HCT116 (cell line): ENCODE results near the gene HAO2. TPM values are rescaled to one million over a fixed set of nuclear protein-coding genes. Genes with fewer than 3 reads are reported as not detected.

Experiments used
- ATAC-seq: fragments of 200-7000 bp; cut with Tn5 transposase; 2 replicates; pipeline ENCODE4 v1.9.1; 2020; ENCODE audit warnings: mild to moderate bottlenecking, moderate library complexity
- BruUV-seq: library from RNA; stranded (reverse); fragments of 400-500 nt; replicated peaks from 2 replicates; lab custom pipeline; 2021; lab: Mats Ljungman, UMichigan
- CTCF ChIA-PET: fragments of 300-600 bp; sonication (Branson Sonifier 250); formaldehyde crosslinking; loops from one replicate; lab custom pipeline; 2021; ENCODE audit warnings: antibody characterized with exemption; lab: Charles Lee
- POLR2A ChIA-PET: fragments of 300-600, 350-600 bp; sonication (Branson Sonifier 250); formaldehyde crosslinking; loops from one replicate; lab custom pipeline; 2021; ENCODE audit warnings: antibody characterized with exemption; lab: Charles Lee
- RAD21 ChIA-PET, 2 experiments: fragments of 300-600 bp; sonication (Branson Sonifier 250); formaldehyde crosslinking; loops; one replicate each; lab custom pipeline; 2023; ENCODE audit warnings: low total read pairs in 2 of 2; ENCODE audit not compliant: uncharacterized antibody in 2 of 2, unreplicated experiment in 2 of 2, low non-redundant PET in 1 of 2; lab: Charles Lee
- DNase-seq: peaks from one replicate; pipeline ENCODE4 v3.0.0-alpha.2; 2010; ENCODE audit warnings: low read depth, low spot score
- H2AFZ ChIP-seq: fragments of 200-600 bp; shearing (Covaris generic), sonication (generic); 2 replicates; pipeline ENCODE4 v1.6.1; 2017; ENCODE audit warnings: low read depth, mixed run types, mixed read lengths, antibody characterized with exemption, low read length; ENCODE audit not compliant: poor library complexity, severe bottlenecking
- H3K27ac ChIP-seq: 2 replicates; pipeline ENCODE4 v1.5.1; 2012; ENCODE audit warnings: low read depth, low read length
- H3K27me3 ChIP-seq: fragments of 200-600 bp; sonication (generic); 2 replicates; pipeline ENCODE4 v1.6.1; 2016; ENCODE audit warnings: mixed run types, low read length, mixed read lengths; ENCODE audit not compliant: insufficient read depth
- H3K36me3 ChIP-seq, 2 experiments: fragments of 200-500 bp in 1 of 2; fragments of 200-600 bp in 1 of 2; sonication (Bioruptor generic) in 1 of 2; sonication (generic) in 1 of 2; 2 replicates each; pipeline versions ENCODE4 v1.5.1 to v1.6.1; 2014 to 2016; ENCODE audit warnings: low read length in 2 of 2, inconsistent platforms in 1 of 2, mixed read lengths in 1 of 2, mixed run types in 1 of 2; ENCODE audit not compliant: insufficient read depth in 2 of 2, control insufficient read depth in 1 of 2
- H3K4me1 ChIP-seq, 2 experiments: fragments of 200-600 bp in 1 of 2; sonication (generic) in 1 of 2; 2 replicates each; pipeline versions ENCODE4 v1.5.1 to v1.6.1; 2012 to 2017; ENCODE audit warnings: low read length in 2 of 2, inconsistent platforms in 1 of 2, mild to moderate bottlenecking in 1 of 2, mixed read lengths in 1 of 2, mixed run types in 1 of 2, moderate library complexity in 1 of 2; ENCODE audit not compliant: insufficient read depth in 2 of 2, control insufficient read depth in 1 of 2
- H3K4me2 ChIP-seq: fragments of 200-600 bp; sonication (generic); 2 replicates; pipeline ENCODE4 v1.6.1; 2017; ENCODE audit warnings: mixed run types, low read length, mixed read lengths
- H3K4me3 ChIP-seq, 2 experiments: fragments of 200-600 bp in 1 of 2; sonication (generic) in 1 of 2; replicated peaks in 1 of 2; 2 replicates each; pipeline ENCODE4 v1.5.1; 2011 to 2016; ENCODE audit warnings: low read length in 2 of 2, control low read depth in 1 of 2, low read depth in 1 of 2, mild to moderate bottlenecking in 1 of 2, mixed read lengths in 1 of 2, mixed run types in 1 of 2
- H3K79me2 ChIP-seq: fragments of 200-600 bp; sonication (generic); 2 replicates; pipeline ENCODE4 v1.6.1; 2017; ENCODE audit warnings: mild to moderate bottlenecking, mixed run types, low read length, moderate library complexity, mixed read lengths; ENCODE audit not compliant: insufficient read depth
- H3K9ac ChIP-seq: fragments of 200-600 bp; sonication (generic); 2 replicates; pipeline ENCODE4 v1.6.1; 2016; ENCODE audit warnings: low read length, mixed read lengths
- H3K9me2 ChIP-seq: fragments of 200-600 bp; sonication (generic), shearing (Covaris generic); 2 replicates; pipeline ENCODE4 v1.6.1; 2017; ENCODE audit warnings: mixed run types, mild to moderate bottlenecking, moderate library complexity; ENCODE audit not compliant: insufficient read depth
- H3K9me3 ChIP-seq, 2 experiments: fragments of 200-500 bp in 1 of 2; fragments of 200-600 bp in 1 of 2; sonication (Bioruptor generic) in 1 of 2; sonication (generic) in 1 of 2; 2 replicates each; pipeline ENCODE4 v1.6.1; 2014 to 2017; ENCODE audit warnings: low read length in 2 of 2, mixed read lengths in 2 of 2, inconsistent platforms in 1 of 2, low read depth in 1 of 2, mild to moderate bottlenecking in 1 of 2, mixed run types in 1 of 2, moderate library complexity in 1 of 2; ENCODE audit not compliant: control insufficient read depth in 1 of 2, insufficient read depth in 1 of 2
- H4K20me1 ChIP-seq: fragments of 200-600 bp; sonication (generic), shearing (Covaris generic); 2 replicates; pipeline ENCODE4 v1.6.1; 2017; ENCODE audit warnings: mixed run types, mild to moderate bottlenecking, moderate library complexity; ENCODE audit not compliant: insufficient read depth
- CBX3 ChIP-seq: IDR thresholded peaks from 2 replicates; pipeline ENCODE4 v1.6.1; 2012; ENCODE audit warnings: low read depth
- EGR1 ChIP-seq: IDR thresholded peaks from 2 replicates; pipeline ENCODE4 v1.6.1; 2012; ENCODE audit warnings: low read depth
- EZH2phosphoT487 ChIP-seq: fragments of 200-600 bp; IDR thresholded peaks from 2 replicates; pipeline ENCODE4 v1.6.1; 2018; ENCODE audit warnings: antibody characterized with exemption, borderline replicate concordance
- FOSL1 ChIP-seq: IDR thresholded peaks from 2 replicates; pipeline ENCODE4 v1.6.1; 2012; ENCODE audit warnings: low read depth
- JUND ChIP-seq: IDR thresholded peaks from 2 replicates; pipeline ENCODE4 v1.6.1; 2012
- RAD21 ChIP-seq: IDR thresholded peaks from 2 replicates; pipeline ENCODE4 v1.6.1; 2012; ENCODE audit warnings: low read depth, mild to moderate bottlenecking
- SIN3A ChIP-seq: IDR thresholded peaks from 2 replicates; pipeline ENCODE4 v1.6.1; 2012; ENCODE audit warnings: low read depth
- ZNF274 ChIP-seq: fragments of 200-500 bp; sonication (Bioruptor generic); IDR thresholded peaks from 2 replicates; pipeline ENCODE4 v1.6.1; 2014; ENCODE audit warnings: mild to moderate bottlenecking, low read depth, low read length, inconsistent platforms
- intact Hi-C: fragments of 100-400 bp; cut with micrococcal nuclease; formaldehyde crosslinking; loops from 2 replicates; pipeline ENCODE4 v1.10.0; 2022
- total RNA-seq: library from RNA; stranded (reverse); gene quantifications from one replicate; pipeline ENCODE4 v1.2.1, GENCODE V29; 2021; ENCODE audit not compliant: unreplicated experiment
- TF ChIP-seq, protein P1 (sequence below), 3 experiments: fragments of 200-600 bp in 1 of 3; sonication (generic) in 1 of 3; IDR thresholded peaks in 2 of 3; conservative IDR thresholded peaks in 1 of 3; 2 replicates each; pipeline ENCODE4 v1.5.1; 2012 to 2017; ENCODE audit warnings: low read depth in 2 of 3, low read length in 2 of 3, antibody characterized with exemption in 1 of 3, borderline replicate concordance in 1 of 3, control low read depth in 1 of 3, mild to moderate bottlenecking in 1 of 3, mixed read lengths in 1 of 3, mixed run types in 1 of 3, moderate library complexity in 1 of 3; ENCODE audit not compliant: insufficient read depth in 1 of 3
- TF ChIP-seq, protein P2 (sequence below): IDR thresholded peaks from 2 replicates; pipeline ENCODE4 v1.6.1; 2012; ENCODE audit warnings: low read depth

Gene HAO2
- total RNA-seq, 1 experiment from 2014 or later: not detected

DNA sequence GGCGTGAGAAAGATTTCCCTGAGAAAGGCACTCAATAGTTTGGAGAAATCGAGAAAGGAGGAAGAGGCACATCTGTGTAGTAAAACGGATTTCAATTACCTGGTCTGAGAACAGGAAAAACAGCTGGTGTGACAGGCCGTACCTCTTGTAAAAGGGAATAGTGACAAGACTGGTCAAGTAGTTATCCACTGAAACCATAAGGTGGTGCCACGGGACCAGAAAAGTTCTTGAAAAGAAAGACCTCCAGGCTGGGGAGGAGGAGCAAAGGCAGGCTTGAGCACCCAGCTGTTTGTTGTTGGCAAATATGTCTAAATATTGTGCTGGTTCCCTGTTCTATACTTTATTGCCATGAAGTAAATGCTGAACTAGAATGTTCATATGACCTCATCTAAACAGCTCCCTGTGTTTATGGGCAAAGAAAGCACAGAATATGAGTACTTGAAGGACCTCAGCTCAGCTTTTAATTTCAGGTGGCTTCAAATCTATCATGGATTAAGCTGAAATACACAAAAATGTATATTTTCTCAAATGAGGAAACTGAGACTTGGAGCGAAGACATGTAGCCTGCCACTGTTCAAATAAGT, 4.0 kb downstream of the HAO2 start:
- intact Hi-C loops: loop anchor here (2.0 kb wide), 1 partner anchor 238 kb away; no protein-coding TSS in a partner anchor
- CTCF ChIA-PET: interaction anchor here (0.8 to 1.7 kb wide), 9 partner anchors 98 to 497 kb away, joined by 3 to 11 read pairs (median 5); no protein-coding TSS in a partner anchor
- Histone ChIP-seq H3K4me1 (peaks cover 0 to 8% of the 10 kb centered on the region in 2 experiments; a peak in 1 of 4 replicates), H2AFZ (no peak overlapping the region), H3K36me3 (no peaks in the 10 kb centered on the region), H4K20me1 (no peaks in the 10 kb centered on the region), H3K4me2 (no peak overlapping the region), H3K9me3 (no peaks in the 10 kb centered on the region), H3K79me2 (no peaks in the 10 kb centered on the region), H3K27me3 (0 out of 2 replicates have a peak, but pooled peaks cover 7% of the 10 kb centered on the region), H3K27ac (no peak overlapping the region), H3K9me2 (no peaks in the 10 kb centered on the region), H3K9ac (no peak overlapping the region), H3K4me3 (no peak overlapping the region)
- no TSS peak for BruUV-seq
- RAD21 ChIA-PET: interaction anchor here in 1 of 2 experiments (0.8 kb wide), 1 partner anchor 239 kb away, joined by 4 read pairs; no protein-coding TSS in a partner anchor
- peak; percentile 49 for DNase-seq
- ATAC-seq: peak; percentile 79
- TF ChIP-seq ZNF274: no peak
- no peak for TF ChIP-seq EGR1
- TF ChIP-seq, protein P1, sequence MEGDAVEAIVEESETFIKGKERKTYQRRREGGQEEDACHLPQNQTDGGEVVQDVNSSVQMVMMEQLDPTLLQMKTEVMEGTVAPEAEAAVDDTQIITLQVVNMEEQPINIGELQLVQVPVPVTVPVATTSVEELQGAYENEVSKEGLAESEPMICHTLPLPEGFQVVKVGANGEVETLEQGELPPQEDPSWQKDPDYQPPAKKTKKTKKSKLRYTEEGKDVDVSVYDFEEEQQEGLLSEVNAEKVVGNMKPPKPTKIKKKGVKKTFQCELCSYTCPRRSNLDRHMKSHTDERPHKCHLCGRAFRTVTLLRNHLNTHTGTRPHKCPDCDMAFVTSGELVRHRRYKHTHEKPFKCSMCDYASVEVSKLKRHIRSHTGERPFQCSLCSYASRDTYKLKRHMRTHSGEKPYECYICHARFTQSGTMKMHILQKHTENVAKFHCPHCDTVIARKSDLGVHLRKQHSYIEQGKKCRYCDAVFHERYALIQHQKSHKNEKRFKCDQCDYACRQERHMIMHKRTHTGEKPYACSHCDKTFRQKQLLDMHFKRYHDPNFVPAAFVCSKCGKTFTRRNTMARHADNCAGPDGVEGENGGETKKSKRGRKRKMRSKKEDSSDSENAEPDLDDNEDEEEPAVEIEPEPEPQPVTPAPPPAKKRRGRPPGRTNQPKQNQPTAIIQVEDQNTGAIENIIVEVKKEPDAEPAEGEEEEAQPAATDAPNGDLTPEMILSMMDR (IDR thresholded peaks at IDR 0.05 in 2 of 3, conservative IDR thresholded peaks at IDR 0.05 in 1 of 3; ENCODE audit: borderline replicate concordance in 1 of 3, insufficient read depth in 1 of 3, low read depth in 2 of 3, low read length in 2 of 3): peak; percentile 10 to 35 (median 25); a peak in 2 of 6 replicates
- no peak for TF ChIP-seq JUND
- TF ChIP-seq SIN3A: no peak
- TF ChIP-seq RAD21: peak; percentile 54; the same call in 1 of the 2 replicates
- POLR2A ChIA-PET: no interaction called here

DNA sequence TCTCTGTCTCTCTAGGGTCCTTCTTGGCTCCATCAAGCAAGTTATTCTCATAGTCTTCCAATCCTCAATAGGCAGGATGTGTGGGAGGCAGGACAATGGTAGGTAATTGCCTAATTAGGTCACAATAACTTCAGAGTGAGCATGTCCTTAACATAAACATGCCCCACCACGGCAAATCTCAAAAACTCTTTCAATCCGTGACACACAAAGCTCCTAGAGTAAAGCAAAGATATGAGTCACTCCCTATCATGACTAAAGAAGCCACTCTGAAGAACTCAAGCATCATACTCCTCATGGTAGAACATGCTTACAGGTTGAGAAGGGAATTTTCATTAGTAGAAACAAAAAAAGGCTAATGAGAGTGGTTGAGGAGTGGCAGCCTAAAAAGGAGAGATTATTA, 4.9 kb downstream of the HAO2 start:
- no peaks in the 10 kb centered on the region for H3K9me3 ChIP-seq
- 0 out of 2 replicates have a peak, but pooled peaks cover 7% of the 10 kb centered on the region for H3K27me3 ChIP-seq
- no peak overlapping the region for H3K4me3 ChIP-seq
- ATAC-seq: no peak
- H3K9ac ChIP-seq: no peak overlapping the region
- H3K79me2 ChIP-seq: no peaks in the 10 kb centered on the region
- no peak overlapping the region for H3K27ac ChIP-seq
- no peak for DNase-seq
- POLR2A ChIA-PET: no interaction called here
- no peaks in the 10 kb centered on the region for H3K9me2 ChIP-seq
- no peak overlapping the region for H3K4me2 ChIP-seq
- H2AFZ ChIP-seq: no peak overlapping the region
- no TSS peak for BruUV-seq
- H3K36me3 ChIP-seq: no peaks in the 10 kb centered on the region
- no peaks in the 10 kb centered on the region for H4K20me1 ChIP-seq
- intact Hi-C loops: loop anchor here (2.0 kb wide), 1 partner anchor 237 kb away; no protein-coding TSS in a partner anchor
- H3K4me1 ChIP-seq: peaks cover 0 to 8% of the 10 kb centered on the region in 2 experiments; a peak in 1 of 4 replicates
- RAD21 ChIA-PET: no interaction called here
- CTCF ChIA-PET: interaction anchor here (1.1 to 1.7 kb wide), 7 partner anchors 98 to 496 kb away, joined by 3 to 11 read pairs (median 5); no protein-coding TSS in a partner anchor
- TF ChIP-seq RAD21: no peak
- no peak for TF ChIP-seq CBX3
- TF ChIP-seq, protein P1 (IDR thresholded peaks at IDR 0.05 in 2 of 3, conservative IDR thresholded peaks at IDR 0.05 in 1 of 3; ENCODE audit: borderline replicate concordance in 1 of 3, insufficient read depth in 1 of 3, low read depth in 2 of 3, low read length in 2 of 3): no peak
- no peak for TF ChIP-seq EZH2phosphoT487
- no peak for TF ChIP-seq FOSL1
- TF ChIP-seq, protein P2, sequence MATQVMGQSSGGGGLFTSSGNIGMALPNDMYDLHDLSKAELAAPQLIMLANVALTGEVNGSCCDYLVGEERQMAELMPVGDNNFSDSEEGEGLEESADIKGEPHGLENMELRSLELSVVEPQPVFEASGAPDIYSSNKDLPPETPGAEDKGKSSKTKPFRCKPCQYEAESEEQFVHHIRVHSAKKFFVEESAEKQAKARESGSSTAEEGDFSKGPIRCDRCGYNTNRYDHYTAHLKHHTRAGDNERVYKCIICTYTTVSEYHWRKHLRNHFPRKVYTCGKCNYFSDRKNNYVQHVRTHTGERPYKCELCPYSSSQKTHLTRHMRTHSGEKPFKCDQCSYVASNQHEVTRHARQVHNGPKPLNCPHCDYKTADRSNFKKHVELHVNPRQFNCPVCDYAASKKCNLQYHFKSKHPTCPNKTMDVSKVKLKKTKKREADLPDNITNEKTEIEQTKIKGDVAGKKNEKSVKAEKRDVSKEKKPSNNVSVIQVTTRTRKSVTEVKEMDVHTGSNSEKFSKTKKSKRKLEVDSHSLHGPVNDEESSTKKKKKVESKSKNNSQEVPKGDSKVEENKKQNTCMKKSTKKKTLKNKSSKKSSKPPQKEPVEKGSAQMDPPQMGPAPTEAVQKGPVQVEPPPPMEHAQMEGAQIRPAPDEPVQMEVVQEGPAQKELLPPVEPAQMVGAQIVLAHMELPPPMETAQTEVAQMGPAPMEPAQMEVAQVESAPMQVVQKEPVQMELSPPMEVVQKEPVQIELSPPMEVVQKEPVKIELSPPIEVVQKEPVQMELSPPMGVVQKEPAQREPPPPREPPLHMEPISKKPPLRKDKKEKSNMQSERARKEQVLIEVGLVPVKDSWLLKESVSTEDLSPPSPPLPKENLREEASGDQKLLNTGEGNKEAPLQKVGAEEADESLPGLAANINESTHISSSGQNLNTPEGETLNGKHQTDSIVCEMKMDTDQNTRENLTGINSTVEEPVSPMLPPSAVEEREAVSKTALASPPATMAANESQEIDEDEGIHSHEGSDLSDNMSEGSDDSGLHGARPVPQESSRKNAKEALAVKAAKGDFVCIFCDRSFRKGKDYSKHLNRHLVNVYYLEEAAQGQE: no peak
